GM12891 (cell line): Measurements from ENCODE around the gene NAT8L.

ENCODE experiments used
- PAX5 ChIP-seq: IDR thresholded peaks from 2 replicates; pipeline ENCODE4 v1.6.1; 2011; ENCODE audit warnings: low read length, moderate library complexity, mild to moderate bottlenecking; ENCODE audit not compliant: insufficient read depth, severe bottlenecking
- POLR2A ChIP-seq: IDR thresholded peaks from 2 replicates; pipeline ENCODE4 v1.6.1; 2011; ENCODE audit warnings: low read depth, low read length, control low read depth
- POLR2AphosphoS5 ChIP-seq: IDR thresholded peaks from 2 replicates; pipeline ENCODE4 v1.6.1; 2011; ENCODE audit warnings: low read depth, low read length, control low read depth
- SPI1 ChIP-seq: IDR thresholded peaks from 2 replicates; pipeline ENCODE4 v1.6.1; 2011; ENCODE audit warnings: low read depth, low read length, control low read depth
- TAF1 ChIP-seq: IDR thresholded peaks from 2 replicates; pipeline ENCODE4 v1.6.1; 2011; ENCODE audit warnings: low read depth, low read length, control low read depth

GRCh38 chr4:2072971-2073807 is 14.1 kb downstream of the NAT8L start:
- TF ChIP-seq POLR2A (no peak), PAX5 (no peak), POLR2AphosphoS5 (no peak), TAF1 (no peak), SPI1 (no peak)
